NT2/D1 (cell line): Measurements from ENCODE around the gene NEU4.
"Not testable (repeated sequence)": the region's sequence is repeated elsewhere in the genome, so short reads cannot be mapped to it uniquely, and the experiment has no call there.

ENCODE experiments used
- DNase-seq: peaks from one replicate; pipeline ENCODE4 v3.0.0-alpha.2; 2011; ENCODE audit warnings: low read depth, low spot score
- H3K27me3 ChIP-seq: 2 replicates; pipeline ENCODE4 v1.6.0; 2011; ENCODE audit warnings: mild to moderate bottlenecking; ENCODE audit not compliant: insufficient read length, insufficient read depth
- H3K36me3 ChIP-seq: 2 replicates; pipeline ENCODE4 v1.6.1; 2011; ENCODE audit warnings: mild to moderate bottlenecking, low read length, mixed read lengths; ENCODE audit not compliant: insufficient read depth, insufficient read length
- H3K4me1 ChIP-seq: 2 replicates; pipeline ENCODE4 v1.5.1; 2011; ENCODE audit not compliant: insufficient read depth, insufficient read length
- H3K4me3 ChIP-seq: 2 replicates; pipeline ENCODE4 v1.5.1; 2011; ENCODE audit warnings: low read depth; ENCODE audit not compliant: insufficient read length
- H3K9ac ChIP-seq: 2 replicates; pipeline ENCODE4 v1.6.0; 2011; ENCODE audit warnings: low read depth; ENCODE audit not compliant: insufficient read length
- H3K9me3 ChIP-seq: 2 replicates; pipeline ENCODE4 v1.5.1; 2011; ENCODE audit warnings: mild to moderate bottlenecking, low read length; ENCODE audit not compliant: insufficient read depth
- SUZ12 ChIP-seq: IDR thresholded peaks from 2 replicates; pipeline ENCODE4 v1.6.1; 2011; ENCODE audit not compliant: insufficient read length, insufficient read depth; ENCODE audit errors: extremely low read depth
- YY1 ChIP-seq: IDR thresholded peaks from 2 replicates; pipeline ENCODE4 v1.6.1; 2011; ENCODE audit not compliant: insufficient read length, insufficient read depth
- ZNF274 ChIP-seq: IDR thresholded peaks from 2 replicates; pipeline ENCODE4 v1.6.1; 2011; ENCODE audit warnings: mild to moderate bottlenecking, low read depth, low read length

NEU4 gene

GRCh38 chr2:241777170-241777685 is 31.8 kb upstream of the NEU4 start:
- Histone ChIP-seq H3K4me1 (peaks cover 38% of the 10 kb centered on the region), H3K36me3 (no peaks in the 10 kb centered on the region), H3K27me3 (no peaks in the 10 kb centered on the region), H3K9ac (peak overlapping the region; percentile 34), H3K4me3 (no peak overlapping the region), H3K9me3 (peaks cover 18% of the 10 kb centered on the region)
- no peak for TF ChIP-seq ZNF274
- TF ChIP-seq SUZ12 = no peak
- TF ChIP-seq YY1 = no peak
- DNase-seq = no peak

GRCh38 chr2:241777686-241778627 is 31.0 kb upstream of the NEU4 start:
- peaks cover 35% of the 10 kb centered on the region for H3K4me1 ChIP-seq
- H3K27me3 ChIP-seq = no peaks in the 10 kb centered on the region
- peak overlapping the region; percentile 53 for H3K9ac ChIP-seq
- no peaks in the 10 kb centered on the region for H3K36me3 ChIP-seq
- H3K9me3 ChIP-seq = peaks cover 25% of the 10 kb centered on the region
- no peak overlapping the region for H3K4me3 ChIP-seq
- no peak for DNase-seq
- TF ChIP-seq SUZ12 (no peak), YY1 (no peak)

- no peak overlapping the region for H3K4me3 ChIP-seq
- H3K36me3 ChIP-seq = no peaks in the 10 kb centered on the region
- TF ChIP-seq ZNF274 = no peak
- TF ChIP-seq YY1 = no peak
- no peak for TF ChIP-seq SUZ12
- peaks cover 19% of the 10 kb centered on the region for H3K4me1 ChIP-seq
- no peak overlapping the region for H3K9ac ChIP-seq
- peaks cover 44% of the 10 kb centered on the region for H3K9me3 ChIP-seq
- no peak for DNase-seq
- no peaks in the 10 kb centered on the region for H3K27me3 ChIP-seq
Observed at GRCh38 chr2:241780939-241781569, 27.9 kb upstream of the NEU4 start.

DNA sequence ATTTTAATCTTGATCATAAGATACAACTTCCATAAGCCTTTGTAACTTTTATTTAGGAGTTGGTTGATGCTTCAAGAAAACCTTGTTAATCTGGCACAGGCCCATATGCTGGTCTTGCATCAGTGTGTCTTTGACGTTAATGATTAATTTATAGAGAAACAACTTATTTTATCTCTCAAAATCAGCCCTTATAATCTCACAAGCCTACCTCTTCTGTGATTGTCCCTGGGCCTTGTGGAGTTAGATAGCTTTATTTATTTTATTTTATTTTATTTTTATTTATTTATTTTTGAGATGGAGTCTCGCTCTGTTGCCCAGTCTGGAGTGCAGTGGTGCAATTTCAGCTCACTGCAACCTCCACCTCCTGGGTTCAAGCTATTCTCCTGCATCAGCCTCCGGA is 26.9 kb upstream of the NEU4 start:
- not testable (repeated sequence) for H3K4me3 ChIP-seq, H3K36me3 ChIP-seq, DNase-seq, H3K9ac ChIP-seq, H3K27me3 ChIP-seq
- Histone ChIP-seq H3K9me3 (peaks cover 44% of the 10 kb centered on the region), H3K4me1 (peaks cover 12% of the 10 kb centered on the region)

DNA sequence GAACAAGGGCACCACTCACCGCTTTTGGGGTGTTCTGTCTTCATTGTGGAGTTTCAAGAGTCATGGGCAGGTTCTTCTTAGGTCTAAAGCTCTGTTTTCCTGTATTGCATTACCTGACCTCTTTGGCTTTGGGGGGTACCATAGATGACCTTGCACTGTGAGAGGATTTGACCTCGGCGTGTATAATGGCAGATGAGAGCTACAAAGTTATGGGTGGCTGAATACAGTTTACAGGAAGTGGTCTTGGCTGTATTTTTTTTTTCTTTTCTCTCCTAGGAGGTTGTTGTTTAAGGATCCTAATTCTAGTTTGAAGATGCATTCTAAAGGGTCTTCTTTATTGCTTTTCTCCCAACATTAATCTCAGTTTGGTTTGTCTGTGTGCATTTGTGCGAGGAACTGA is 20.9 kb upstream of the NEU4 start:
- Histone ChIP-seq H3K9me3 (peaks cover 54% of the 10 kb centered on the region), H3K4me3 (no peak overlapping the region), H3K9ac (no peak overlapping the region), H3K27me3 (no peaks in the 10 kb centered on the region), H3K36me3 (no peaks in the 10 kb centered on the region), H3K4me1 (no peaks in the 10 kb centered on the region)
- TF ChIP-seq SUZ12 (no peak), YY1 (no peak), ZNF274 (no peak)
- no peak for DNase-seq

DNA sequence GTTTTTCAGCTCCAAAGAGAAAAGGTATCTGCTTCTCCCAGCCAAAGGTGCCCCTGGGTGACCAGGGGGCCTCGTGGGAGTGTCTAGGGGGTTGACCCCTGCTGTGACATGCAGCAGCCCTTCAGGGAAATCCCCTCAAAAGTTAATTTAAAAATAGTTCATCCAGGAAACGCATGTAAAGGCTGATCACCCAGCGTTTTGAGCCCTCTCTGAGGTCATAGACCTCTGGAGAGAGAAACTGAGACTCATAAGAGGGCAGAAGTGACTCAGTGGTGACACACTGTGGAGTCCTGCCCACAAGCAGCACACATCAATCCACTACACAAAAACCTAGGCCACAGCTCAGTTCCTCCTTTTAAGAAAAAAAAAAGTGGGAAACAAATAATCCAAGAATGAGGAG is 20.4 kb upstream of the NEU4 start:
- TF ChIP-seq ZNF274 = no peak
- TF ChIP-seq YY1 = no peak
- no peak for TF ChIP-seq SUZ12
- H3K4me3 ChIP-seq = no peak overlapping the region
- no peak for DNase-seq

DNA sequence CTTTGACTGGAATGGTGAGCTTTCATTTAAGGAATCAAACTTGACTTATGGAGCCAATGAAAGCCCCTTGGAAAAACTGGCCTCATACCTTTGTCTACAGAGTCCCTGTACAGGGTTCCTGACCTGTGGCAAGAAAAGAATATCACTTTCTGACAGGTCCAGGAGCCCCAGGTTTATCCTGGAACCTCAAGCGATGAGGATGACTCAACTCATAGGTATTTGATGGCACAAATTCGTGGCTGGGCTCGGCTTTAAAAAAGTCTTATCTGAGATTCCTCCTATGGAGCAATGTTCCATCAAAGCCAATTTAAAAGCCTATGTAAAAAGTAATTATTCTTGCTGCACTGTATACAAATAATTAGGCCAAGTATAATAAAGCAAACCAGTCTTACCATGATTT is 17.6 kb upstream of the NEU4 start:
- H3K27me3 ChIP-seq, DNase-seq, H3K9ac ChIP-seq, H3K4me1 ChIP-seq, H3K4me3 ChIP-seq, H3K36me3 ChIP-seq: not testable (repeated sequence)
- peaks cover 36% of the 10 kb centered on the region for H3K9me3 ChIP-seq

More for the DNA sequence above, 20.4 kb upstream of the NEU4 start:
- Histone ChIP-seq H3K27me3 (no peaks in the 10 kb centered on the region), H3K9ac (no peak overlapping the region), H3K9me3 (peaks cover 49% of the 10 kb centered on the region), H3K4me1 (no peaks in the 10 kb centered on the region), H3K36me3 (no peaks in the 10 kb centered on the region)
